IMR-90 (cell line): ENCODE results near the gene SRCIN1. TPM values are rescaled to one million over a fixed set of nuclear protein-coding genes. Genes with fewer than 3 reads are reported as not detected.

Source experiments
- ATAC-seq: fragments of 200-7000 bp; cut with Tn5 transposase; 2 replicates; pipeline ENCODE4 v1.9.1; 2020; ENCODE audit warnings: low read depth, mild to moderate bottlenecking, moderate library complexity
- BruUV-seq: library from RNA; stranded (reverse); fragments of 400-500 nt; replicated peaks from 2 replicates; lab custom pipeline; 2021; lab: Mats Ljungman, UMichigan
- CTCF ChIA-PET: fragments of 300-600 bp; formaldehyde crosslinking; extraction: SDS; loops from one replicate; lab custom pipeline; 2021; ENCODE audit warnings: antibody characterized with exemption; lab: Yijun Ruan, JAX
- POLR2A ChIA-PET: fragments of 300-600 bp; sonication (Branson Sonifier 250); formaldehyde crosslinking; loops from one replicate; lab custom pipeline; 2022; ENCODE audit warnings: antibody characterized with exemption; ENCODE audit not compliant: unreplicated experiment; lab: Charles Lee
- DNase-seq: peaks from one replicate; pipeline ENCODE4 v3.0.0; 2013
- H2AFZ ChIP-seq: replicated peaks from 2 replicates; pipeline ENCODE3; 2013; ENCODE audit warnings: low read length, mild to moderate bottlenecking; ENCODE audit not compliant: poor library complexity
- H2AK5ac ChIP-seq: 2 replicates; pipeline ENCODE4 v1.6.1; 2013; ENCODE audit warnings: low read depth, low read length, inconsistent platforms
- H2AK9ac ChIP-seq: replicated peaks from 2 replicates; pipeline ENCODE3; 2013; ENCODE audit warnings: mild to moderate bottlenecking, low read depth, low read length, moderate library complexity; ENCODE audit not compliant: poor library complexity
- H2BK120ac ChIP-seq: 2 replicates; pipeline ENCODE4 v1.6.1; 2013; ENCODE audit warnings: low read depth, low read length, inconsistent platforms
- H2BK15ac ChIP-seq: 3 replicates; pipeline ENCODE4 v1.6.1; 2013; ENCODE audit warnings: low read depth, low read length, inconsistent platforms
- H2BK20ac ChIP-seq: 2 replicates; pipeline ENCODE4 v1.6.1; 2013; ENCODE audit warnings: low read depth, mild to moderate bottlenecking, inconsistent platforms, low read length, moderate library complexity
- H2BK5ac ChIP-seq: 2 replicates; pipeline ENCODE4 v1.6.1; 2013; ENCODE audit warnings: mild to moderate bottlenecking, low read depth, low read length, inconsistent platforms; ENCODE audit not compliant: poor library complexity, severe bottlenecking
- H3K14ac ChIP-seq: replicated peaks from 2 replicates; pipeline ENCODE4 v1.6.1; 2013; ENCODE audit warnings: low read depth, low read length, inconsistent platforms
- H3K18ac ChIP-seq: 2 replicates; pipeline ENCODE4 v1.6.1; 2013; ENCODE audit warnings: low read depth, low read length, control low read depth
- H3K23ac ChIP-seq: 2 replicates; pipeline ENCODE4 v1.6.1; 2013; ENCODE audit warnings: low read depth, low read length, inconsistent platforms
- H3K27ac ChIP-seq: 2 replicates; pipeline ENCODE4 v1.5.1; 2013; ENCODE audit warnings: mild to moderate bottlenecking, control low read depth, low read length; ENCODE audit not compliant: insufficient read depth
- H3K27me3 ChIP-seq: 2 replicates; pipeline ENCODE4 v1.6.1; 2013; ENCODE audit warnings: low read length; ENCODE audit not compliant: control insufficient read depth, insufficient read depth
- H3K36me3 ChIP-seq: 2 replicates; pipeline ENCODE4 v1.6.1; 2013; ENCODE audit warnings: low read length, mixed read lengths; ENCODE audit not compliant: control insufficient read depth, insufficient read depth
- H3K4ac ChIP-seq: 2 replicates; pipeline ENCODE4 v1.6.1; 2013; ENCODE audit warnings: low read depth, low read length, inconsistent platforms
- H3K4me1 ChIP-seq: 2 replicates; pipeline ENCODE4 v1.6.1; 2013; ENCODE audit warnings: low read length, mixed read lengths; ENCODE audit not compliant: control insufficient read depth, insufficient read depth
- H3K4me2 ChIP-seq: 2 replicates; pipeline ENCODE4 v1.6.1; 2013; ENCODE audit warnings: low read depth, mild to moderate bottlenecking, control low read depth, low read length, moderate library complexity
- H3K4me3 ChIP-seq: 2 replicates; pipeline ENCODE4 v1.5.1; 2013; ENCODE audit warnings: low read depth, mild to moderate bottlenecking, control low read depth, low read length, moderate library complexity; ENCODE audit not compliant: insufficient read depth
- H3K56ac ChIP-seq: 2 replicates; pipeline ENCODE4 v1.6.1; 2013; ENCODE audit warnings: low read length, inconsistent platforms; ENCODE audit not compliant: insufficient read depth; ENCODE audit errors: extremely low read depth
- H3K79me1 ChIP-seq, 2 experiments: 2 replicates each; pipeline ENCODE4 v1.6.1; 2013; ENCODE audit warnings: low read length in 2 of 2, inconsistent platforms in 1 of 2, low read depth in 1 of 2
- H3K9ac ChIP-seq: 2 replicates; pipeline ENCODE4 v1.6.1; 2013; ENCODE audit warnings: low read depth, low read length, control low read depth
- H3K9me1 ChIP-seq: 2 replicates; pipeline ENCODE4 v1.6.1; 2013; ENCODE audit warnings: low read length, inconsistent platforms; ENCODE audit not compliant: insufficient read depth
- H3K9me3 ChIP-seq: 2 replicates; pipeline ENCODE4 v1.6.1; 2013; ENCODE audit warnings: low read length; ENCODE audit not compliant: control insufficient read depth, insufficient read depth
- H4K20me1 ChIP-seq: 2 replicates; pipeline ENCODE4 v1.6.1; 2013; ENCODE audit warnings: low read length, inconsistent platforms; ENCODE audit not compliant: insufficient read depth
- H4K5ac ChIP-seq: 2 replicates; pipeline ENCODE4 v1.6.1; 2013; ENCODE audit warnings: mild to moderate bottlenecking, low read depth, low read length, control low read depth
- H4K8ac ChIP-seq, 2 experiments: 2 replicates each; pipeline ENCODE4 v1.6.1; 2013; ENCODE audit warnings: low read depth in 2 of 2, low read length in 2 of 2, control low read depth in 1 of 2, inconsistent platforms in 1 of 2
- H4K91ac ChIP-seq: 2 replicates; pipeline ENCODE4 v1.6.1; 2013; ENCODE audit warnings: low read depth, low read length, inconsistent platforms; ENCODE audit not compliant: insufficient read depth
- BHLHE40 ChIP-seq: fragments of 150-350 bp; IDR thresholded peaks from 2 replicates; pipeline ENCODE4 v1.6.1; 2016; ENCODE audit warnings: mild to moderate bottlenecking, low read depth, low read length
- CEBPB ChIP-seq: IDR thresholded peaks from 2 replicates; pipeline ENCODE4 v1.6.1; 2012; ENCODE audit warnings: low read depth, low read length, improper control_type of control experiment
- CHD1 ChIP-seq: IDR thresholded peaks from 2 replicates; pipeline ENCODE4 v1.6.1; 2012; ENCODE audit warnings: low read depth, low read length, improper control_type of control experiment
- ELK1 ChIP-seq: fragments of 150-350 bp; IDR thresholded peaks from 2 replicates; pipeline ENCODE4 v1.6.1; 2016; ENCODE audit warnings: low read depth, mild to moderate bottlenecking, low read length, moderate library complexity, borderline replicate concordance
- FOS ChIP-seq: fragments of 150-350 bp; IDR thresholded peaks from 2 replicates; pipeline ENCODE4 v1.6.1; 2016; ENCODE audit warnings: low read depth, low read length
- MAFK ChIP-seq: IDR thresholded peaks from 2 replicates; pipeline ENCODE4 v1.6.1; 2012; ENCODE audit warnings: low read depth, low read length, improper control_type of control experiment
- MAZ ChIP-seq: IDR thresholded peaks from 2 replicates; pipeline ENCODE4 v1.6.1; 2012; ENCODE audit warnings: low read depth, mild to moderate bottlenecking, low read length, improper control_type of control experiment, moderate library complexity, borderline replicate concordance
- MXI1 ChIP-seq: IDR thresholded peaks from 2 replicates; pipeline ENCODE4 v1.6.1; 2012; ENCODE audit warnings: low read depth, mild to moderate bottlenecking, low read length, moderate library complexity, borderline replicate concordance
- NFE2L2 ChIP-seq: fragments of 150-350 bp; IDR thresholded peaks from 2 replicates; pipeline ENCODE4 v1.6.1; 2016; ENCODE audit warnings: low read depth, mild to moderate bottlenecking, low read length
- POLR2A ChIP-seq: IDR thresholded peaks from 2 replicates; pipeline ENCODE4 v1.6.1; 2012; ENCODE audit warnings: mild to moderate bottlenecking, low read depth, low read length
- RAD21 ChIP-seq: IDR thresholded peaks from 2 replicates; pipeline ENCODE4 v1.6.1; 2012; ENCODE audit warnings: low read length, improper control_type of control experiment
- RCOR1 ChIP-seq: IDR thresholded peaks from 2 replicates; pipeline ENCODE4 v1.6.1; 2012; ENCODE audit warnings: mild to moderate bottlenecking, low read length, improper control_type of control experiment; ENCODE audit not compliant: insufficient replicate concordance
- RFX5 ChIP-seq: IDR thresholded peaks from 2 replicates; pipeline ENCODE4 v1.8.0; 2012; ENCODE audit warnings: low read depth, mild to moderate bottlenecking, low read length, moderate library complexity
- SMC3 ChIP-seq: fragments of 150-350 bp; IDR thresholded peaks from 2 replicates; pipeline ENCODE4 v1.6.1; 2016; ENCODE audit warnings: low read depth, mild to moderate bottlenecking, antibody characterized with exemption, low read length, moderate library complexity
- USF2 ChIP-seq: fragments of 150-350 bp; IDR thresholded peaks from 2 replicates; pipeline ENCODE4 v1.6.1; 2017; ENCODE audit warnings: mild to moderate bottlenecking, antibody characterized with exemption, low read length, low read depth
- WGBS, 2 experiments: methylation state at CpG; one replicate each; pipeline versions ENCODE4 v1.1.5 to v1.1.7; 2013; ENCODE audit warnings: missing lambda C conversion rate in 2 of 2; ENCODE audit not compliant: insufficient read length in 1 of 2; ENCODE audit errors: extremely low coverage in 2 of 2; 5-methylcytosine and 5-hydroxymethylcytosine counted together
- dilution Hi-C: fragments of 300-500 bp; cut with HindIII; formaldehyde crosslinking; loops from one replicate; pipeline ENCODE4 v1.14.3; 2018; ENCODE audit warnings: low sequenced_read_pairs; ENCODE audit not compliant: unreplicated experiment
- in situ Hi-C: fragments of 300-500 bp; cut with MboI; formaldehyde crosslinking; loops from 3 replicates; pipeline ENCODE4 v1.14.3; 2019; ENCODE audit warnings: low sequenced_read_pairs, inconsistent platforms, mixed read lengths
- intact Hi-C: fragments of 100-400 bp; cut with micrococcal nuclease; formaldehyde crosslinking; loops from 2 replicates; pipeline ENCODE4 v1.10.0; 2022
- polyA plus RNA-seq, 3 experiments: library from polyadenylated mRNA; depleted of rRNA; stranded (reverse); fragments of >200 nt; gene quantifications; 2 replicates each; pipeline ENCODE4 v1.2.3, GENCODE V29; 2012; ENCODE audit warnings: low replicate concordance in 1 of 3
- total RNA-seq: library from RNA; depleted of rRNA; stranded (reverse); fragments of >200 nt; gene quantifications from 2 replicates; pipeline ENCODE4 v1.2.3, GENCODE V29; 2012

SRCIN1 gene
- total and polyA plus RNA-seq, 2 of the 4 experiments (the other 2 are of a cell fraction), result not detected

GRCh38 chr17:38601539-38602351, 4.0 kb downstream of the SRCIN1 start:
- H3K9me1 ChIP-seq, result no peaks in the 10 kb centered on the region
- POLR2A ChIA-PET, result interaction anchor here (0.5 kb wide), 1 partner anchor 39 kb away, joined by 3 read pairs; no protein-coding TSS in a partner anchor
- TF ChIP-seq USF2 (no peak), FOS (no peak), MAZ (no peak), MXI1 (no peak), CEBPB (no peak), CHD1 (no peak), SMC3 (no peak), NFE2L2 (no peak), ELK1 (no peak), RAD21 (no peak), MAFK (no peak), POLR2A (no peak), RCOR1 (no peak), RFX5 (no peak), BHLHE40 (no peak)

More at GRCh38 chr17:38601539-38602351, 4.0 kb downstream of the SRCIN1 start:
- peaks cover 94% of the 10 kb centered on the region for H3K27me3 ChIP-seq
- peak overlapping the region; percentile 56 for H2AFZ ChIP-seq
- no peak overlapping the region for H4K5ac ChIP-seq
- H4K20me1 ChIP-seq, result peaks cover 7% of the 10 kb centered on the region
- H2BK20ac ChIP-seq, result no peak overlapping the region
- no peaks in the 10 kb centered on the region for H3K9me3 ChIP-seq
- DNase-seq, result no peak
- WGBS, 2 experiments, result 0% methylated on average over 7 of the region's 24 CpGs; no CpG with 5 or more reads in 1 of the 2 experiments
- intact Hi-C loops (no loop called here), in situ Hi-C loops (no loop called here), dilution Hi-C loops (no loop called here)
- H2AK5ac ChIP-seq, result no peak overlapping the region
- BruUV-seq, result no TSS peak
- CTCF ChIA-PET, result interaction anchor here (0.7 kb wide), 1 partner anchor 10 kb away, joined by 3 read pairs; no protein-coding TSS in a partner anchor
- no peaks in the 10 kb centered on the region for H3K36me3 ChIP-seq
- H2BK120ac ChIP-seq, result no peak overlapping the region
- no peak overlapping the region for H3K4ac ChIP-seq
- H4K91ac ChIP-seq, result no peak overlapping the region
- no peaks in the 10 kb centered on the region for H3K79me1 ChIP-seq
- H3K4me3 ChIP-seq, result no peak overlapping the region
- H4K8ac ChIP-seq, result no peak overlapping the region
- H3K18ac ChIP-seq, result no peak overlapping the region
- H3K4me1 ChIP-seq, result no peaks in the 10 kb centered on the region; the same call in 1 of the 2 replicates
- no peak overlapping the region for H2AK9ac ChIP-seq
- H3K27ac ChIP-seq, result no peak overlapping the region
- no peak overlapping the region for H2BK5ac ChIP-seq
- ATAC-seq, result no peak
- H3K4me2 ChIP-seq, result no peak overlapping the region
- no peak overlapping the region for H2BK15ac ChIP-seq
- H3K23ac ChIP-seq, result no peak overlapping the region
- no peak overlapping the region for H3K14ac ChIP-seq
- H3K9ac ChIP-seq, result no peak overlapping the region
- H3K56ac ChIP-seq, result no peak overlapping the region
